KMS-11 (cell line): ENCODE results near the gene CRYBG1.
A peak's percentile ranks its signal among the peaks of the same experiment; 100 is the strongest.

Experiments used
- H2AFZ ChIP-seq: fragments of 200-600 bp; sonication (generic); 2 replicates; pipeline ENCODE4 v1.6.1; 2016; ENCODE audit warnings: antibody characterized with exemption, mixed run types, low read depth
- H3K27ac ChIP-seq: fragments of 200-600 bp; sonication (generic); 2 replicates; pipeline ENCODE4 v1.6.1; 2016; ENCODE audit warnings: mild to moderate bottlenecking, mixed run types
- H3K27me3 ChIP-seq: fragments of 200-600 bp; sonication (generic); 2 replicates; pipeline ENCODE4 v1.6.1; 2017; ENCODE audit warnings: mild to moderate bottlenecking, low read depth, mixed run types, moderate library complexity; ENCODE audit not compliant: insufficient read depth
- H3K36me3 ChIP-seq: fragments of 200-600 bp; sonication (generic); 2 replicates; pipeline ENCODE4 v1.6.1; 2017; ENCODE audit warnings: mild to moderate bottlenecking, mixed run types; ENCODE audit not compliant: insufficient read depth
- H3K4me1 ChIP-seq: fragments of 200-600 bp; sonication (generic); 2 replicates; pipeline ENCODE4 v1.6.1; 2016; ENCODE audit warnings: mild to moderate bottlenecking, low read depth, mixed run types; ENCODE audit not compliant: poor library complexity, severe bottlenecking
- H3K4me2 ChIP-seq: fragments of 200-600 bp; sonication (generic); 2 replicates; pipeline ENCODE4 v1.7.0; 2016; ENCODE audit warnings: mild to moderate bottlenecking, mixed run types
- H3K4me3 ChIP-seq: fragments of 200-600 bp; sonication (generic); IDR thresholded peaks from 2 replicates; pipeline ENCODE4 v1.6.1; 2017; ENCODE audit warnings: low read depth, low read length, mixed read lengths; ENCODE audit not compliant: insufficient read depth
- H3K79me2 ChIP-seq: fragments of 200-600 bp; sonication (generic); 2 replicates; pipeline ENCODE4 v1.6.1; 2016; ENCODE audit warnings: low read depth, mixed run types; ENCODE audit not compliant: insufficient read depth
- H3K9ac ChIP-seq: fragments of 200-600 bp; sonication (generic); 2 replicates; pipeline ENCODE4 v1.6.1; 2016; ENCODE audit warnings: mild to moderate bottlenecking, mixed run types
- H4K20me1 ChIP-seq: fragments of 200-600 bp; sonication (generic); 2 replicates; pipeline ENCODE4 v1.6.1; 2016; ENCODE audit warnings: mild to moderate bottlenecking, mixed run types; ENCODE audit not compliant: insufficient read depth
- TF ChIP-seq, protein P1 (sequence below): fragments of 200-600 bp; sonication (generic); conservative IDR thresholded peaks from 2 replicates; pipeline ENCODE4 v1.6.1; 2017; ENCODE audit warnings: low read depth, mild to moderate bottlenecking, antibody characterized with exemption, low read length, moderate library complexity, mixed read lengths

The CRYBG1 gene

DNA sequence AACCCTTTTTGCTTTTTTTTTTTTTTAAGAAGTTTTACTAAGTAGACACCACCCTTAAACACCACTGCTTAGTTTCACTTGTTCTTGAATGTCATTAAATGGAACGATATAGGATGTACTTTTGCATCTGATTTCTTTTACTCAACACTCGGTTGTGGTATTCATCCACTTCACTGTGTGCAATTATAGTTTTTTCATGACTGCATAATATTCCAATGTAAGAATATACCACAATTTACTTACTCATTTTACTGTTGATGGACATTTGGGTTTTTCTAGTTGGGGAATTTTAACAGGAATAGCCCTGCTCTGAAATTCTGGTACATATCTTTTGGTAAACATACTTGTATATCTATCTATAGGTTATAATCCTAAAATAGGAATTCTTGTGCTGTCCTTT lies 238.9 kb downstream of the CRYBG1 start:
- no peak overlapping the region for H3K4me3 ChIP-seq
- no peaks in the 10 kb centered on the region for H3K79me2 ChIP-seq
- TF ChIP-seq, protein P1, sequence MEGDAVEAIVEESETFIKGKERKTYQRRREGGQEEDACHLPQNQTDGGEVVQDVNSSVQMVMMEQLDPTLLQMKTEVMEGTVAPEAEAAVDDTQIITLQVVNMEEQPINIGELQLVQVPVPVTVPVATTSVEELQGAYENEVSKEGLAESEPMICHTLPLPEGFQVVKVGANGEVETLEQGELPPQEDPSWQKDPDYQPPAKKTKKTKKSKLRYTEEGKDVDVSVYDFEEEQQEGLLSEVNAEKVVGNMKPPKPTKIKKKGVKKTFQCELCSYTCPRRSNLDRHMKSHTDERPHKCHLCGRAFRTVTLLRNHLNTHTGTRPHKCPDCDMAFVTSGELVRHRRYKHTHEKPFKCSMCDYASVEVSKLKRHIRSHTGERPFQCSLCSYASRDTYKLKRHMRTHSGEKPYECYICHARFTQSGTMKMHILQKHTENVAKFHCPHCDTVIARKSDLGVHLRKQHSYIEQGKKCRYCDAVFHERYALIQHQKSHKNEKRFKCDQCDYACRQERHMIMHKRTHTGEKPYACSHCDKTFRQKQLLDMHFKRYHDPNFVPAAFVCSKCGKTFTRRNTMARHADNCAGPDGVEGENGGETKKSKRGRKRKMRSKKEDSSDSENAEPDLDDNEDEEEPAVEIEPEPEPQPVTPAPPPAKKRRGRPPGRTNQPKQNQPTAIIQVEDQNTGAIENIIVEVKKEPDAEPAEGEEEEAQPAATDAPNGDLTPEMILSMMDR, result no peak
- no peak overlapping the region for H3K9ac ChIP-seq
- no peak overlapping the region for H3K4me2 ChIP-seq
- H3K27ac ChIP-seq, result no peak overlapping the region
- H3K36me3 ChIP-seq, result no peaks in the 10 kb centered on the region
- H3K4me1 ChIP-seq, result no peaks in the 10 kb centered on the region
- H3K27me3 ChIP-seq, result no peaks in the 10 kb centered on the region
- no peaks in the 10 kb centered on the region for H4K20me1 ChIP-seq
- no peak overlapping the region for H2AFZ ChIP-seq

DNA sequence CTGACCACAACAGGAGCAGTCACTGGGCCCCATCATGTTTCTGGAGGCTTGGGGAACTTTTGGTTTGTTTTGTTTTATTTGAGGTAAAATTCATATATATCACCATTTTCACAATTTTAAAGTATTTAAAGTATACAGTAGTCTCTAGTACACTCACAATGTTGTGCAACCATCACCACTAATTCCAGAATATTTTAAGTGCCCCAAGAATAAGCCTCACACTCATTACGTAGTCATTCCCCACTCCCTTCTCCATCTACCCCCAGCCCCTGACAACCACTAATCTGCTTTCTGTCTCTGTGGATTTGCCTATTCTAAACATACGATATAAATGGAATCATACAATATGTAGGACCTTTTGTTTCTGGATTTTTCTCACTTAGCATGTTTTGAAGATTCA lies 239.8 kb downstream of the CRYBG1 start:
- no peaks in the 10 kb centered on the region for H3K36me3 ChIP-seq
- no peaks in the 10 kb centered on the region for H3K79me2 ChIP-seq
- no peaks in the 10 kb centered on the region for H4K20me1 ChIP-seq
- H3K27ac ChIP-seq, result no peak overlapping the region
- H3K9ac ChIP-seq, result no peak overlapping the region
- H3K4me1 ChIP-seq, result no peaks in the 10 kb centered on the region
- H2AFZ ChIP-seq, result no peak overlapping the region
- H3K4me2 ChIP-seq, result no peak overlapping the region
- H3K4me3 ChIP-seq, result no peak overlapping the region
- TF ChIP-seq, protein P1, result no peak
- H3K27me3 ChIP-seq, result no peaks in the 10 kb centered on the region

DNA sequence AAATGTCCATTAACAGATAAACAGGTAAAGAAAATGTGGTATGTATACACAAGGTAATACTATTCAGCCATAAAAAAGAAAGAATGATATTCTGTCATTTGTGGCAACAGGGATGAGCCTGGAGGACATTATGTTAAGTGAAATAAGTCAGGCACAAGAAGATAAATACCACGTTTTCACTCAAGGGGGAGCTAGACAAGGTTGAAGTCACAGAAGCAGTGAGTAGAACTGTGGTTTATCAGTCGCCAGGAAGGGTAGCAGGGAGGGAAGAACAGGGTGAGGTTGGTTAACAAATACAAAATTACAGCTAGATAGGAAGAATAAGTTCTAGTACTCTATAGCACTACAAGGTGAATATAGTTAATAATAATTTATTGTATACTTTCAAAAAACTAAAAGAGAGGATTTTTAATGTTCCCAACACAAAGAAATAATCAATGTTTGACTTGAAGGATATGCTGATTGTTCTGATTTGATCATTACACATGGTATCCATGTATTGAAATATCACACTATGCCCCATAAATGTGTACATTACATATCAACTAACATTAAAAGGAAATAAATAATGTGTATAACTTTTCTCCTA lies 247.7 kb downstream of the CRYBG1 start:
- H3K27ac ChIP-seq, result no peak overlapping the region
- no peaks in the 10 kb centered on the region for H3K36me3 ChIP-seq

DNA sequence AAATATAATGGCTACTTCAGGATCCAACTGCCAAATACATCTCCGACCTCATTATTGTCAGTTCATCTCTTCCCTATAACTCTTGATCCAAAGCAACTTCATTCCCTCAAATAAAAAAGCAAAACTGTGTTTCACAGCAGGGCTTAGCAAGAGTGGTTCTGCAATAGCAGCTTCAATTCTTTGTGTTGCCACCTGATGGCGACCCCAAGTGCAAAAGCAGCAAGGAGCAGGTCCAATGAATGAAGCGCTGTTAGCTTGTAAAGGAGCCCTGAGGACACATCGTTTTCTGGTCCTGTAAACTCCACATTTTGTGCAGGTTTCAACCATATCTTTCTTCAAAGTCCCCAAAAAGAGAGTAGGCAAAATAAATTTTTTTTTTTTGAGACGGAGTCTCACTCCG lies 249.2 kb downstream of the CRYBG1 start:
- Histone ChIP-seq H2AFZ (no peak overlapping the region), H3K4me2 (no peak overlapping the region), H3K79me2 (no peaks in the 10 kb centered on the region), H3K27me3 (no peaks in the 10 kb centered on the region), H4K20me1 (no peaks in the 10 kb centered on the region), H3K4me1 (no peaks in the 10 kb centered on the region), H3K36me3 (no peaks in the 10 kb centered on the region), H3K27ac (no peak overlapping the region), H3K9ac (no peak overlapping the region), H3K4me3 (no peak overlapping the region)
- TF ChIP-seq, protein P1, result no peak

More for the DNA sequence above, 247.7 kb downstream of the CRYBG1 start:
- Histone ChIP-seq H3K4me1 (no peaks in the 10 kb centered on the region), H4K20me1 (no peaks in the 10 kb centered on the region), H2AFZ (no peak overlapping the region), H3K9ac (no peak overlapping the region), H3K4me2 (no peak overlapping the region), H3K79me2 (no peaks in the 10 kb centered on the region), H3K4me3 (no peak overlapping the region), H3K27me3 (no peaks in the 10 kb centered on the region)
- TF ChIP-seq, protein P1, result peak; percentile 71
